Breast epithelium (tissue), 3 donors: ENCODE results near the gene HAUS3.

Source experiments
- CTCF ChIP-seq, 3 donors: fragments of 450-650 bp; IDR thresholded peaks; one replicate each; pipeline ENCODE4 v1.5.1; 2016 to 2017; ENCODE audit warnings: antibody characterized with exemption in 3 of 3, mild to moderate bottlenecking in 3 of 3, moderate library complexity in 3 of 3
- POLR2AphosphoS5 ChIP-seq, 3 donors: sonication (generic); formaldehyde crosslinking; IDR thresholded peaks; one replicate each; pipeline ENCODE4 v1.6.1; 2017; ENCODE audit warnings: antibody characterized with exemption in 3 of 3

DNA sequence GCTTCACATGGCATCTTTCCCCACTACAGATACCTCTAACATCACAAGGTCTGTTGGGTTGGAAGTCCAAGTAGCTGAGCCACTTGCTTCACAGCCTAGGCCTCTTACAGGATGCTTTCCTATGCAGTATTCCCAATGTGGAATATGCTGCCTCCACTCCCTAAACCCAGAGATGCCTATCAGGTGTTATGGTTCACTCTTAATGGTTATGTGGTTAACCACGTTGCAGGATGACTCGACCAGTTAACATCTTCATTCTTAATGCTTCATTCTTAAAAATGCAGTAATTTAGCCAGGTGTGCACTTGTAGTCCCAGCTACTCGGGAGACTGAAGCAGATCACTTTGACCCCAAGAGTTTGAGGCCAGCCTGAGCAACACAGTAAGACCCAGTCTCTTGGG is 24.2 kb downstream of the HAUS3 start:
- TF ChIP-seq CTCF (IDR thresholded peaks at IDR 0.05) (no peak), POLR2AphosphoS5 (IDR thresholded peaks at IDR 0.05) (no peak)
